GM12872 (cell line): ENCODE measurements around the gene AK5.

Experiments used
- CTCF ChIP-seq: IDR thresholded peaks from 3 replicates; pipeline ENCODE4 v1.5.1; 2011; ENCODE audit warnings: low read depth, mild to moderate bottlenecking, low read length, moderate library complexity; ENCODE audit not compliant: insufficient read depth

AK5 gene

GRCh38 chr1:77398152-77398551, 116.3 kb downstream of the AK5 start:
- no peak for TF ChIP-seq CTCF

GRCh38 chr1:77399250-77400086, 117.6 kb downstream of the AK5 start:
- no peak for TF ChIP-seq CTCF

GRCh38 chr1:77400781-77401180, 119.0 kb downstream of the AK5 start:
- no peak for TF ChIP-seq CTCF

GRCh38 chr1:77401384-77401783, 119.6 kb downstream of the AK5 start:
- TF ChIP-seq CTCF, result no peak

- no peak for TF ChIP-seq CTCF
Observed at GRCh38 chr1:77405186-77405585, 123.4 kb downstream of the AK5 start.

- TF ChIP-seq CTCF, result no peak
Observed at GRCh38 chr1:77406661-77407060, 124.8 kb downstream of the AK5 start.

GRCh38 chr1:77407738-77408375, 126.0 kb downstream of the AK5 start:
- no peak for TF ChIP-seq CTCF
